ENCODE measurements around the gene MSLN. TPM values are rescaled to one million over a fixed set of nuclear protein-coding genes. Genes with fewer than 3 reads are reported as not detected.

Gene MSLN
- total RNA-seq, 4 donors from 2014 or later, result 0.79 to 5.4 (median 2.3) TPM

- no peaks in the 10 kb centered on the region for H3K9me3 ChIP-seq
- no peak overlapping the region for H3K27ac ChIP-seq
- peaks cover 0 to 31% (median 0%) of the 10 kb centered on the region in 3 donors for H3K36me3 ChIP-seq
- H3K4me1 ChIP-seq, result peaks cover 0 to 20% (median 0%) of the 10 kb centered on the region in 3 donors
- no CpG with 5 or more reads among the region's 33 CpGs for WGBS, 2 donors
- H3K27me3 ChIP-seq, result peaks cover 3 to 49% (median 12%) of the 10 kb centered on the region in 4 donors
- intact Hi-C loops (cut with DNase I), result no loop called here
- H3K4me3 ChIP-seq, result no peak overlapping the region
- no peak for TF ChIP-seq CTCF (IDR thresholded peaks at IDR 0.05)
- TF ChIP-seq POLR2A (IDR thresholded peaks at IDR 0.05), result no peak
- no peak for DNase-seq
Observed at GRCh38 chr16:795580-796229, 35.2 kb downstream of the MSLN start.

GRCh38 chr16:796296-797119, 36.0 kb downstream of the MSLN start:
- Histone ChIP-seq H3K27me3 (peaks cover 9 to 57% (median 19%) of the 10 kb centered on the region in 4 donors), H3K4me3 (no peak overlapping the region), H3K4me1 (peaks cover 0 to 20% (median 0%) of the 10 kb centered on the region in 3 donors), H3K27ac (no peak overlapping the region), H3K36me3 (peaks cover 0 to 23% (median 0%) of the 10 kb centered on the region in 3 donors), H3K9me3 (no peaks in the 10 kb centered on the region)
- DNase-seq, result no peak
- TF ChIP-seq POLR2A (IDR thresholded peaks at IDR 0.05) (no peak), CTCF (IDR thresholded peaks at IDR 0.05) (no peak)
- intact Hi-C loops (cut with DNase I), result no loop called here
- WGBS, 2 donors, result 93 to 100% methylated on average over 1 to 6 of the region's 38 CpGs

GRCh38 chr16:797120-797420, 36.5 kb downstream of the MSLN start:
- DNase-seq, result no peak
- TF ChIP-seq CTCF (IDR thresholded peaks at IDR 0.05), result no peak
- no peak for TF ChIP-seq POLR2A (IDR thresholded peaks at IDR 0.05)
- H3K9me3 ChIP-seq, result no peaks in the 10 kb centered on the region
- intact Hi-C loops (cut with DNase I), result no loop called here
- no peak overlapping the region for H3K27ac ChIP-seq
- peaks cover 0 to 20% (median 0%) of the 10 kb centered on the region in 3 donors for H3K4me1 ChIP-seq
- H3K36me3 ChIP-seq, result peaks cover 0 to 17% (median 0%) of the 10 kb centered on the region in 3 donors
- WGBS, 2 donors, result 100% methylated on average over 1 of the region's 2 CpGs; no CpG with 5 or more reads in 1 of the 2 donors
- H3K4me3 ChIP-seq, result no peak overlapping the region
- H3K27me3 ChIP-seq, result peaks cover 10 to 63% (median 23%) of the 10 kb centered on the region in 4 donors

- H3K4me1 ChIP-seq, result peaks cover 0 to 20% (median 0%) of the 10 kb centered on the region in 3 donors
- peaks cover 0 to 12% (median 0%) of the 10 kb centered on the region in 3 donors for H3K36me3 ChIP-seq
- no peak overlapping the region for H3K27ac ChIP-seq
- no peak overlapping the region for H3K4me3 ChIP-seq
- no peak for DNase-seq
- intact Hi-C loops (cut with DNase I), result no loop called here
- H3K27me3 ChIP-seq, result peaks cover 10 to 69% (median 23%) of the 10 kb centered on the region in 4 donors
- H3K9me3 ChIP-seq, result no peaks in the 10 kb centered on the region
- 96 to 99% methylated on average over 10 to 12 of the region's 22 CpGs for WGBS, 2 donors
- TF ChIP-seq CTCF (IDR thresholded peaks at IDR 0.05) (no peak), POLR2A (IDR thresholded peaks at IDR 0.05) (no peak)
Observed at GRCh38 chr16:797686-798085, 37.2 kb downstream of the MSLN start.

GRCh38 chr16:798666-799065, 38.1 kb downstream of the MSLN start:
- intact Hi-C loops (cut with DNase I), result no loop called here
- Histone ChIP-seq H3K27me3 (peaks cover 10 to 79% (median 23%) of the 10 kb centered on the region in 4 donors), H3K4me1 (peaks cover 0 to 20% (median 0%) of the 10 kb centered on the region in 3 donors), H3K9me3 (no peaks in the 10 kb centered on the region), H3K36me3 (peaks cover 0 to 2% (median 0%) of the 10 kb centered on the region in 3 donors), H3K27ac (no peak overlapping the region), H3K4me3 (no peak overlapping the region)
- TF ChIP-seq POLR2A (IDR thresholded peaks at IDR 0.05) (no peak), CTCF (IDR thresholded peaks at IDR 0.05) (no peak)
- 84 to 94% methylated on average over 8 to 12 of the region's 19 CpGs for WGBS, 2 donors
- DNase-seq, result no peak

Measured in esophagus squamous epithelium (tissue), 5 donors.